ENCODE data around the gene TBC1D8.

TBC1D8 gene

DNA sequence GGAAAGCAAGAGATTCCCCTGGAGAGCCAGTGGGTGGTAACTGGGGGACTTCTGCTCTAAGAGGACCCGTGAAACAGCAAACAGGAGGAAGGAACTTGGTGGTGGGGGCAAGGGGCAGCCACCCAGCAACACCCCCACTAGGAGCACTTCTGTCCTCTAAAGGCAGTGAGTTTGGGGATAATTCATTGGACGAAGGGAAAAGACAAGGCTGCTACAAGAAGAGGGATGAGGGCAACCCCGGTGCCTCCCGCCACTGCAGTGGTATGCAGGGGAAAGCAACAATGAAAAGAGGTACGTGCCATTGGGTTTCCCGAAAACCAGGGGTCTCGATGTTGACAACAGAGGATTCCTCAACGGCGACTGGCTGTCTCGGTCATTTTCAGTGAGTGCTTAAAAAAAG, 140.0 kb downstream of the TBC1D8 start:
- POLR2A ChIA-PET = interaction anchor here (2.8 kb wide), 1 partner anchor 9 kb away, joined by 20 read pairs; the partner anchor contains the start of gene RPL31
- CTCF ChIA-PET = interaction anchor here (2.2 to 2.5 kb wide), 2 partner anchors 150 to 194 kb away, joined by 5 to 16 read pairs; no protein-coding TSS in a partner anchor
- no peak for DNase-seq (ENCODE audit: extremely low spot score)
- TF ChIP-seq, protein P1, sequence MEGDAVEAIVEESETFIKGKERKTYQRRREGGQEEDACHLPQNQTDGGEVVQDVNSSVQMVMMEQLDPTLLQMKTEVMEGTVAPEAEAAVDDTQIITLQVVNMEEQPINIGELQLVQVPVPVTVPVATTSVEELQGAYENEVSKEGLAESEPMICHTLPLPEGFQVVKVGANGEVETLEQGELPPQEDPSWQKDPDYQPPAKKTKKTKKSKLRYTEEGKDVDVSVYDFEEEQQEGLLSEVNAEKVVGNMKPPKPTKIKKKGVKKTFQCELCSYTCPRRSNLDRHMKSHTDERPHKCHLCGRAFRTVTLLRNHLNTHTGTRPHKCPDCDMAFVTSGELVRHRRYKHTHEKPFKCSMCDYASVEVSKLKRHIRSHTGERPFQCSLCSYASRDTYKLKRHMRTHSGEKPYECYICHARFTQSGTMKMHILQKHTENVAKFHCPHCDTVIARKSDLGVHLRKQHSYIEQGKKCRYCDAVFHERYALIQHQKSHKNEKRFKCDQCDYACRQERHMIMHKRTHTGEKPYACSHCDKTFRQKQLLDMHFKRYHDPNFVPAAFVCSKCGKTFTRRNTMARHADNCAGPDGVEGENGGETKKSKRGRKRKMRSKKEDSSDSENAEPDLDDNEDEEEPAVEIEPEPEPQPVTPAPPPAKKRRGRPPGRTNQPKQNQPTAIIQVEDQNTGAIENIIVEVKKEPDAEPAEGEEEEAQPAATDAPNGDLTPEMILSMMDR (IDR thresholded peaks at IDR 0.05; ENCODE audit: control extremely low read depth, extremely low read depth, low read depth, missing control alignments) = no peak

DNA sequence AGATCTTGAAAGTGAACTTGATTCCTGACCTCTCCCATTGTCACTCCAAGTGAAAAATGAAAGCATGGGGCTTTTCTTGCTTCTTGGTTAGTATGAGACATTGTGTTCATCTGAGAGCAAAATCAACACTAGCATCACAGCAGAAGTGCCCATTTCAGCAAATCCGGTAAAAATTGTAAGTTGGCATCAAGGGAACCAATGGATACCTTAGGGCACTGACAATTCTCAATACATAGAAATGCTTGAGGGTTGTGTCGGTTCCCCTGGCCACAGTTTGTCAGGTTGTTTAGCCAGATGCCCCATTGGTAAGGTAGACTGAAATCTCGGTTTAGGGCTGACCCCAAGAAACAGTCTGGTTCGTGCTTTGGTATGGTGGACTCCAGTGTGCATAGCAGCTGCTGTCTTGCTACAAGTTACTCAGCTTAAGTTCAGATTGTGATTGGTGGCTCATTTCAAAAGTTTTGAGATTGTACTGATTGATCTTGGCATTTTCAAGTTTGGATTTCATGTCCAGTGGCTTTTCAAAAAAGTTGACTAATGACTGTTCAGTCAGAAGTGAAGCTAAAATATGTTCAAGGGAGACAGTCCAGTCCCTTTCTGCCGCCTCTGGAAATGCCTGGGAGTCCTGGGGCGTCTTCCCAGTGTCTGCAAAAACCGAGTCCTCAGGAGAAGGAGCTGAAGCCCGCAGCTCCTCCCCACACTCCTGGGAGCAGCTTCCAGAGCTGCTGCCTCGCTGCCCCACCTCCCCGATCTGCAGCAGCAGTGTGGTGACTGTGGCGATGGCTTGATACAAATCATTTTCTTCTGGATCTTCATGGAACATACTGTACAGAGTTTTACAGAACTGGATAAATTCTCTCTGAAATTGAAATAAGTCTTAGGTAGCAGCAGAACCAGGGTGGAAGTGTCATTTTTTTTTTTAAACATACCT, 143.5 kb downstream of the TBC1D8 start:
- ChIA-PET POLR2A (no interaction called here), CTCF (interaction anchor here (0.9 to 1.5 kb wide), 2 partner anchors 15 to 143 kb away, joined by 3 read pairs; partner anchors contain the start of gene TBC1D8)
- no peak for DNase-seq (ENCODE audit: extremely low spot score)
- TF ChIP-seq, protein P1 (IDR thresholded peaks at IDR 0.05; ENCODE audit: control extremely low read depth, extremely low read depth, low read depth, missing control alignments) = no peak

- CTCF ChIA-PET = interaction anchor here (0.9 to 2.0 kb wide), 4 partner anchors 16 to 276 kb away, joined by 3 to 5 read pairs (median 3); no protein-coding TSS in a partner anchor
- TF ChIP-seq, protein P1 (IDR thresholded peaks at IDR 0.05; ENCODE audit: control extremely low read depth, extremely low read depth, low read depth, missing control alignments) = no peak
- DNase-seq (ENCODE audit: extremely low spot score) = no peak
- POLR2A ChIA-PET = no interaction called here
Measured at GRCh38 chr2:101006065-101006715, 145.0 kb downstream of the TBC1D8 start.

GRCh38 chr2:101004620-101005325, 146.4 kb downstream of the TBC1D8 start:
- no peak for DNase-seq (ENCODE audit: extremely low spot score)
- ChIA-PET CTCF (interaction anchor here (2.0 to 2.8 kb wide), 2 partner anchors 8 to 148 kb away, joined by 5 to 13 read pairs; no protein-coding TSS in a partner anchor), POLR2A (interaction anchor here (1.2 kb wide), 1 partner anchor 442 kb away, joined by 4 read pairs; the partner anchor contains the start of gene PDCL3)
- TF ChIP-seq, protein P1 (IDR thresholded peaks at IDR 0.05; ENCODE audit: control extremely low read depth, extremely low read depth, low read depth, missing control alignments) = no peak

DNA sequence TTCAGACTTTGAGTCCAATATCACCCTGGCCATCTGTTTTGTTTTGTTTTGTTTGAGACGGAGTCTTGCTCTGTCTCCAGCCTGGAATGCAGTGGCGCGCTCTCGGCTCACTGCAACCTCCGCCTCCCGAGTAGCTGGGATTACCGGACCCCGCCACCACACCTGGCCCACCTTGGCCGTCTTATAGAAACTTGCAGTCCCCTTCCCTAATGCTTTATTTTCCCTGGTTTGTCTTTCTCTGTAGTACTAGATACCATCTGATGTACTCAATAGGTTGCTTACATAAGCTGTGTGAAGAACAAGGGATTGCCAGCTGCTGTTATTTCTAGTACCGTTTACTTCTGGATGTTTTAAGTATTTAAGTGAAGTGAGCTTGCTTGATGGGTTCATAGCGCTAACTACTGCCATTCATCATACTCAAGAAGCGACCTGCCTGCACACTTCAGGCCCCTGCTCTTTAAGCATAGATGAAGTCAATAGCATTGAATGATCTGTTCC, 147.9 kb downstream of the TBC1D8 start:
- no peak for DNase-seq (ENCODE audit: extremely low spot score)

More for the DNA sequence above, 147.9 kb downstream of the TBC1D8 start:
- TF ChIP-seq, protein P1 (IDR thresholded peaks at IDR 0.05; ENCODE audit: control extremely low read depth, extremely low read depth, low read depth, missing control alignments) = no peak
- ChIA-PET POLR2A (interaction anchor here (2.8 kb wide), 1 partner anchor 8 kb away, joined by 20 read pairs; no protein-coding TSS in a partner anchor), CTCF (interaction anchor here (1.0 to 2.8 kb wide), 4 partner anchors 9 to 148 kb away, joined by 3 to 13 read pairs (median 4); partner anchors contain the start of gene TBC1D8)

All from GM10248 (cell line).